ENCODE measurements around the gene KDM8. TPM values are rescaled to one million over a fixed set of nuclear protein-coding genes. Genes with fewer than 3 reads are reported as not detected.

Gene KDM8
- total and polyA plus RNA-seq, 9 of the 15 experiments (the other 6 are each of a cell fraction or from before 2014, with no cell fraction given), result 0.61 to 9.1 (median 5.4) TPM

DNA sequence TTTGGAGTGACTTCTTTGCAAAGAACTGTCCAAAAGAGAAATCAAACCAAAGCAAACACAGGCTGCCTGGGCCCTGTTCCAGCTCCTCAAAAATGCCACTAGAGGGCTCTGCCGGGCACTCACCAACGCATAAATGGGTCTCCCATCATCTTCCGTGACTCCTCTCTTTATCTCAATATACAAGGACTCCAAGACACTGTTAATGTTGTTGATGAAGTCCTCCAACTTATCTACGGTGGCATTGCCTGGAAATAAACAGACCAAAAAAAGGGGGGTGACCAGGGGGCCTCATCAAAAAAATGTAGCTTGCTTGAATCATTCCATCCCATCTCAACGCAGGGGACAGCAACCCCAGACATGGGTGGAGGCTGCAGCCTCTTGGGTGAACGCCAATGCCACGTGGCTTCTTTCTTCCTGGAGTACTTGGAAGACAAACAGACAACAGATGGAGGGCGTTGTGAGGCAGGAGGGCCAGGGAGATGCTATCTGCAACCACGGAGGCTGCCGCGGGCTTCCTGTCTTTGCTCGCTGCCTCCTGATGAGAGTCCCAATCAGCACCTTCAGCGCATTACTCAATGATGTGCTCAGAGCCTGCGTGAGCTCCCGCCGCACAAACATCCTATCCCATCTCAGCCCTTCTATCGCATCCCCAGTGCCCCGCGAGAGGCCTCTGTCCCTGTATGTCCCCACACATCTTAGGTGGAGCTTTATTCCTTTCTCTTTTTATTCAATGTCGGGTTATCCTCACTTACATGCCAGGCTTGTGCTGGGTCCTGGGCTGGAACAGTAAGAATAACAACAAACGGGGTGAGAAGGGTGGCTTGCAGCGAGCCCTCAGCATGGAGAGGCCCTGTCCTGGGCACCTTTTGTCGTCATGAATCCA is 32.0 kb downstream of the KDM8 start (continued):
- TF ChIP-seq HDAC3 (IDR thresholded peaks at IDR 0.05; ENCODE audit: borderline replicate concordance, partially characterized antibody), result peak; percentile 39
- TF ChIP-seq CBX3 (IDR thresholded peaks at IDR 0.05; ENCODE audit: borderline replicate concordance in 1 of 2, low read length in 2 of 2), result no peak; a peak in 1 of 3 replicates
- TF ChIP-seq SAFB2 (IDR thresholded peaks at IDR 0.05; ENCODE audit: borderline replicate concordance, low read depth, low read length, severe bottlenecking), result no peak
- TF ChIP-seq, protein P1, sequence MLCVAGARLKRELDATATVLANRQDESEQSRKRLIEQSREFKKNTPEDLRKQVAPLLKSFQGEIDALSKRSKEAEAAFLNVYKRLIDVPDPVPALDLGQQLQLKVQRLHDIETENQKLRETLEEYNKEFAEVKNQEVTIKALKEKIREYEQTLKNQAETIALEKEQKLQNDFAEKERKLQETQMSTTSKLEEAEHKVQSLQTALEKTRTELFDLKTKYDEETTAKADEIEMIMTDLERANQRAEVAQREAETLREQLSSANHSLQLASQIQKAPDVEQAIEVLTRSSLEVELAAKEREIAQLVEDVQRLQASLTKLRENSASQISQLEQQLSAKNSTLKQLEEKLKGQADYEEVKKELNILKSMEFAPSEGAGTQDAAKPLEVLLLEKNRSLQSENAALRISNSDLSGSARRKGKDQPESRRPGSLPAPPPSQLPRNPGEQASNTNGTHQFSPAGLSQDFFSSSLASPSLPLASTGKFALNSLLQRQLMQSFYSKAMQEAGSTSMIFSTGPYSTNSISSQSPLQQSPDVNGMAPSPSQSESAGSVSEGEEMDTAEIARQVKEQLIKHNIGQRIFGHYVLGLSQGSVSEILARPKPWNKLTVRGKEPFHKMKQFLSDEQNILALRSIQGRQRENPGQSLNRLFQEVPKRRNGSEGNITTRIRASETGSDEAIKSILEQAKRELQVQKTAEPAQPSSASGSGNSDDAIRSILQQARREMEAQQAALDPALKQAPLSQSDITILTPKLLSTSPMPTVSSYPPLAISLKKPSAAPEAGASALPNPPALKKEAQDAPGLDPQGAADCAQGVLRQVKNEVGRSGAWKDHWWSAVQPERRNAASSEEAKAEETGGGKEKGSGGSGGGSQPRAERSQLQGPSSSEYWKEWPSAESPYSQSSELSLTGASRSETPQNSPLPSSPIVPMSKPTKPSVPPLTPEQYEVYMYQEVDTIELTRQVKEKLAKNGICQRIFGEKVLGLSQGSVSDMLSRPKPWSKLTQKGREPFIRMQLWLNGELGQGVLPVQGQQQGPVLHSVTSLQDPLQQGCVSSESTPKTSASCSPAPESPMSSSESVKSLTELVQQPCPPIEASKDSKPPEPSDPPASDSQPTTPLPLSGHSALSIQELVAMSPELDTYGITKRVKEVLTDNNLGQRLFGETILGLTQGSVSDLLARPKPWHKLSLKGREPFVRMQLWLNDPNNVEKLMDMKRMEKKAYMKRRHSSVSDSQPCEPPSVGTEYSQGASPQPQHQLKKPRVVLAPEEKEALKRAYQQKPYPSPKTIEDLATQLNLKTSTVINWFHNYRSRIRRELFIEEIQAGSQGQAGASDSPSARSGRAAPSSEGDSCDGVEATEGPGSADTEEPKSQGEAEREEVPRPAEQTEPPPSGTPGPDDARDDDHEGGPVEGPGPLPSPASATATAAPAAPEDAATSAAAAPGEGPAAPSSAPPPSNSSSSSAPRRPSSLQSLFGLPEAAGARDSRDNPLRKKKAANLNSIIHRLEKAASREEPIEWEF (CRISPR knock-in tag; IDR thresholded peaks at IDR 0.05), result no peak
- TF ChIP-seq HDAC2 (IDR thresholded peaks at IDR 0.05), result peak; percentile 96; the same call in 1 of the 2 replicates
- TF ChIP-seq, protein P2, sequence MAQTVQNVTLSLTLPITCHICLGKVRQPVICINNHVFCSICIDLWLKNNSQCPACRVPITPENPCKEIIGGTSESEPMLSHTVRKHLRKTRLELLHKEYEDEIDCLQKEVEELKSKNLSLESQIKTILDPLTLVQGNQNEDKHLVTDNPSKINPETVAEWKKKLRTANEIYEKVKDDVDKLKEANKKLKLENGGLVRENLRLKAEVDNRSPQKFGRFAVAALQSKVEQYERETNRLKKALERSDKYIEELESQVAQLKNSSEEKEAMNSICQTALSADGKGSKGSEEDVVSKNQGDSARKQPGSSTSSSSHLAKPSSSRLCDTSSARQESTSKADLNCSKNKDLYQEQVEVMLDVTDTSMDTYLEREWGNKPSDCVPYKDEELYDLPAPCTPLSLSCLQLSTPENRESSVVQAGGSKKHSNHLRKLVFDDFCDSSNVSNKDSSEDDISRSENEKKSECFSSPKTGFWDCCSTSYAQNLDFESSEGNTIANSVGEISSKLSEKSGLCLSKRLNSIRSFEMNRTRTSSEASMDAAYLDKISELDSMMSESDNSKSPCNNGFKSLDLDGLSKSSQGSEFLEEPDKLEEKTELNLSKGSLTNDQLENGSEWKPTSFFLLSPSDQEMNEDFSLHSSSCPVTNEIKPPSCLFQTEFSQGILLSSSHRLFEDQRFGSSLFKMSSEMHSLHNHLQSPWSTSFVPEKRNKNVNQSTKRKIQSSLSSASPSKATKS (CRISPR knock-in tag; IDR thresholded peaks at IDR 0.05), result no peak; the same call in 1 of the 2 replicates
- peak; percentile 56; the same call in 1 of the 2 replicates for TF ChIP-seq EHMT2 (IDR thresholded peaks at IDR 0.05)
- no peak for TF ChIP-seq ZNF445 (CRISPR knock-in tag; IDR thresholded peaks at IDR 0.05; ENCODE audit: low read depth)
- TF ChIP-seq DNMT1 (IDR thresholded peaks at IDR 0.05), result no peak
- TF ChIP-seq, protein P3, sequence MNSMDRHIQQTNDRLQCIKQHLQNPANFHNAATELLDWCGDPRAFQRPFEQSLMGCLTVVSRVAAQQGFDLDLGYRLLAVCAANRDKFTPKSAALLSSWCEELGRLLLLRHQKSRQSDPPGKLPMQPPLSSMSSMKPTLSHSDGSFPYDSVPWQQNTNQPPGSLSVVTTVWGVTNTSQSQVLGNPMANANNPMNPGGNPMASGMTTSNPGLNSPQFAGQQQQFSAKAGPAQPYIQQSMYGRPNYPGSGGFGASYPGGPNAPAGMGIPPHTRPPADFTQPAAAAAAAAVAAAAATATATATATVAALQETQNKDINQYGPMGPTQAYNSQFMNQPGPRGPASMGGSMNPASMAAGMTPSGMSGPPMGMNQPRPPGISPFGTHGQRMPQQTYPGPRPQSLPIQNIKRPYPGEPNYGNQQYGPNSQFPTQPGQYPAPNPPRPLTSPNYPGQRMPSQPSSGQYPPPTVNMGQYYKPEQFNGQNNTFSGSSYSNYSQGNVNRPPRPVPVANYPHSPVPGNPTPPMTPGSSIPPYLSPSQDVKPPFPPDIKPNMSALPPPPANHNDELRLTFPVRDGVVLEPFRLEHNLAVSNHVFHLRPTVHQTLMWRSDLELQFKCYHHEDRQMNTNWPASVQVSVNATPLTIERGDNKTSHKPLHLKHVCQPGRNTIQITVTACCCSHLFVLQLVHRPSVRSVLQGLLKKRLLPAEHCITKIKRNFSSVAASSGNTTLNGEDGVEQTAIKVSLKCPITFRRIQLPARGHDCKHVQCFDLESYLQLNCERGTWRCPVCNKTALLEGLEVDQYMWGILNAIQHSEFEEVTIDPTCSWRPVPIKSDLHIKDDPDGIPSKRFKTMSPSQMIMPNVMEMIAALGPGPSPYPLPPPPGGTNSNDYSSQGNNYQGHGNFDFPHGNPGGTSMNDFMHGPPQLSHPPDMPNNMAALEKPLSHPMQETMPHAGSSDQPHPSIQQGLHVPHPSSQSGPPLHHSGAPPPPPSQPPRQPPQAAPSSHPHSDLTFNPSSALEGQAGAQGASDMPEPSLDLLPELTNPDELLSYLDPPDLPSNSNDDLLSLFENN (IDR thresholded peaks at IDR 0.05; ENCODE audit: low read depth in 2 of 2, low read length in 2 of 2), result 0 out of 4 replicates have a peak, but pooled peaks of 1 of the 2 experiments have one; percentile 14
- TF ChIP-seq KLF1 (tag; IDR thresholded peaks at IDR 0.05), result no peak; the same call in none of the 2 replicates
- no peak for TF ChIP-seq ZNF583 (CRISPR knock-in tag; IDR thresholded peaks at IDR 0.05)
- TF ChIP-seq, protein P4, sequence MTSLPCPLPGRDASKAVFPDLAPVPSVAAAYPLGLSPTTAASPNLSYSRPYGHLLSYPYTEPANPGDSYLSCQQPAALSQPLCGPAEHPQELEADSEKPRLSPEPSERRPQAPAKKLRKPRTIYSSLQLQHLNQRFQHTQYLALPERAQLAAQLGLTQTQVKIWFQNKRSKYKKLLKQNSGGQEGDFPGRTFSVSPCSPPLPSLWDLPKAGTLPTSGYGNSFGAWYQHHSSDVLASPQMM (CRISPR knock-in tag; IDR thresholded peaks at IDR 0.05), result no peak
- 0 out of 2 replicates have a peak, but pooled peaks have one; percentile 27 for TF ChIP-seq BCOR (IDR thresholded peaks at IDR 0.05)
- TF ChIP-seq ZNF316 (IDR thresholded peaks at IDR 0.05), result no peak; the same call in 1 of the 2 replicates
- no peak for TF ChIP-seq FOXJ3 (CRISPR knock-in tag; IDR thresholded peaks at IDR 0.05)

Data from K562 (cell line).